Mucosa of rectum (tissue), 2 donors: ENCODE results near the gene DTNA.

Source experiments
- H3K27ac ChIP-seq, 2 donors: one replicate each; pipeline ENCODE4 v1.7.0; 2013; ENCODE audit warnings: inconsistent platforms in 2 of 2, low read depth in 2 of 2, low read length in 2 of 2
- H3K27me3 ChIP-seq, 2 donors: one replicate each; pipeline ENCODE4 v1.7.0; 2013; ENCODE audit warnings: low read length in 2 of 2; ENCODE audit not compliant: control insufficient read depth in 2 of 2, insufficient read depth in 2 of 2
- H3K36me3 ChIP-seq, 2 donors: one replicate each; pipeline ENCODE4 v1.7.0; 2013; ENCODE audit warnings: low read length in 2 of 2; ENCODE audit not compliant: control insufficient read depth in 2 of 2, insufficient read depth in 2 of 2
- H3K4me1 ChIP-seq, 2 donors: one replicate each; pipeline ENCODE4 v1.7.0; 2013; ENCODE audit warnings: low read length in 2 of 2, mild to moderate bottlenecking in 1 of 2; ENCODE audit not compliant: control insufficient read depth in 2 of 2, insufficient read depth in 2 of 2
- H3K4me3 ChIP-seq, 2 donors: one replicate each; pipeline ENCODE4 v1.7.0; 2013; ENCODE audit warnings: low read length in 2 of 2
- H3K9ac ChIP-seq, 2 donors: one replicate each; pipeline ENCODE4 v1.7.0; 2013; ENCODE audit warnings: low read length in 2 of 2, low read depth in 1 of 2, mild to moderate bottlenecking in 1 of 2
- H3K9me3 ChIP-seq, 2 donors: one replicate each; pipeline ENCODE4 v1.7.0; 2013; ENCODE audit warnings: low read length in 2 of 2; ENCODE audit not compliant: control insufficient read depth in 2 of 2
- donor health status: healthy.
- donor health status: Normal muscosa, but diverticular disease.

The DTNA gene

GRCh38 chr18:34740101-34740500, 30.0 kb downstream of the DTNA start:
- Histone ChIP-seq H3K9me3 (no peaks in the 10 kb centered on the region), H3K27ac (no peak overlapping the region), H3K4me1 (no peaks in the 10 kb centered on the region), H3K9ac (no peak overlapping the region), H3K4me3 (no peak overlapping the region), H3K36me3 (no peaks in the 10 kb centered on the region), H3K27me3 (no peaks in the 10 kb centered on the region)

- no peaks in the 10 kb centered on the region for H3K4me1 ChIP-seq
- no peaks in the 10 kb centered on the region for H3K9me3 ChIP-seq
- no peak overlapping the region for H3K27ac ChIP-seq
- H3K9ac ChIP-seq, result no peak overlapping the region
- no peak overlapping the region for H3K4me3 ChIP-seq
- H3K27me3 ChIP-seq, result no peaks in the 10 kb centered on the region
- H3K36me3 ChIP-seq, result no peaks in the 10 kb centered on the region
These were observed 30.6 kb downstream of the DTNA start for GRCh38 chr18:34740724-34741123.

GRCh38 chr18:34741401-34741800, 31.3 kb downstream of the DTNA start:
- Histone ChIP-seq H3K36me3 (no peaks in the 10 kb centered on the region), H3K9ac (no peak overlapping the region), H3K4me1 (no peaks in the 10 kb centered on the region), H3K27me3 (no peaks in the 10 kb centered on the region), H3K9me3 (no peaks in the 10 kb centered on the region), H3K27ac (no peak overlapping the region), H3K4me3 (no peak overlapping the region)

- Histone ChIP-seq H3K9ac (no peak overlapping the region), H3K9me3 (no peaks in the 10 kb centered on the region), H3K4me3 (no peak overlapping the region), H3K36me3 (no peaks in the 10 kb centered on the region), H3K27ac (no peak overlapping the region), H3K27me3 (no peaks in the 10 kb centered on the region), H3K4me1 (no peaks in the 10 kb centered on the region)
These were observed 32.8 kb downstream of the DTNA start for GRCh38 chr18:34742891-34743341.

- H3K4me1 ChIP-seq, result no peaks in the 10 kb centered on the region
- no peaks in the 10 kb centered on the region for H3K27me3 ChIP-seq
- H3K27ac ChIP-seq, result no peak overlapping the region
- H3K36me3 ChIP-seq, result no peaks in the 10 kb centered on the region
- no peak overlapping the region for H3K9ac ChIP-seq
- no peaks in the 10 kb centered on the region for H3K9me3 ChIP-seq
- no peak overlapping the region for H3K4me3 ChIP-seq
These were observed 34.5 kb downstream of the DTNA start for GRCh38 chr18:34744569-34744968.

GRCh38 chr18:34746614-34747013, 36.5 kb downstream of the DTNA start:
- H3K27me3 ChIP-seq, result no peaks in the 10 kb centered on the region
- H3K36me3 ChIP-seq, result no peaks in the 10 kb centered on the region
- H3K27ac ChIP-seq, result no peak overlapping the region
- H3K9me3 ChIP-seq, result no peaks in the 10 kb centered on the region
- no peak overlapping the region for H3K4me3 ChIP-seq
- no peak overlapping the region for H3K9ac ChIP-seq
- H3K4me1 ChIP-seq, result no peaks in the 10 kb centered on the region

GRCh38 chr18:34749721-34750120, 39.6 kb downstream of the DTNA start:
- Histone ChIP-seq H3K4me1 (no peaks in the 10 kb centered on the region), H3K36me3 (no peaks in the 10 kb centered on the region), H3K9me3 (no peaks in the 10 kb centered on the region), H3K4me3 (no peak overlapping the region), H3K9ac (no peak overlapping the region), H3K27ac (no peak overlapping the region), H3K27me3 (no peaks in the 10 kb centered on the region)

- Histone ChIP-seq H3K36me3 (no peaks in the 10 kb centered on the region), H3K27me3 (no peaks in the 10 kb centered on the region)
These were observed 42.0 kb downstream of the DTNA start for GRCh38 chr18:34752056-34752455.

GRCh38 chr18:34754300-34754699, 44.2 kb downstream of the DTNA start:
- Histone ChIP-seq H3K27me3 (no peaks in the 10 kb centered on the region), H3K4me1 (no peaks in the 10 kb centered on the region), H3K36me3 (no peaks in the 10 kb centered on the region), H3K9ac (no peak overlapping the region), H3K9me3 (no peaks in the 10 kb centered on the region), H3K4me3 (no peak overlapping the region), H3K27ac (no peak overlapping the region)

More at GRCh38 chr18:34752056-34752455, 42.0 kb downstream of the DTNA start:
- no peaks in the 10 kb centered on the region for H3K9me3 ChIP-seq
- no peak overlapping the region for H3K9ac ChIP-seq
- H3K4me1 ChIP-seq, result no peaks in the 10 kb centered on the region
- no peak overlapping the region for H3K4me3 ChIP-seq
- no peak overlapping the region for H3K27ac ChIP-seq

- no peak overlapping the region for H3K27ac ChIP-seq
- no peak overlapping the region for H3K4me3 ChIP-seq
- no peaks in the 10 kb centered on the region for H3K4me1 ChIP-seq
- H3K36me3 ChIP-seq, result no peaks in the 10 kb centered on the region
- H3K9ac ChIP-seq, result no peak overlapping the region
- no peaks in the 10 kb centered on the region for H3K27me3 ChIP-seq
- H3K9me3 ChIP-seq, result no peaks in the 10 kb centered on the region
These were observed 47.6 kb downstream of the DTNA start for GRCh38 chr18:34757666-34758065.

- H3K27ac ChIP-seq, result no peak overlapping the region
- no peak overlapping the region for H3K4me3 ChIP-seq
- H3K36me3 ChIP-seq, result no peaks in the 10 kb centered on the region
- no peaks in the 10 kb centered on the region for H3K27me3 ChIP-seq
- H3K4me1 ChIP-seq, result no peaks in the 10 kb centered on the region
- no peaks in the 10 kb centered on the region for H3K9me3 ChIP-seq
- no peak overlapping the region for H3K9ac ChIP-seq
These were observed 48.4 kb downstream of the DTNA start for GRCh38 chr18:34758378-34758948.
